DND-41 (cell line): Measurements from ENCODE around the gene CATSPER3.

Source experiments
- CTCF ChIP-seq: IDR thresholded peaks from 2 replicates; pipeline ENCODE4 v1.5.1; 2012; ENCODE audit warnings: borderline replicate concordance, low read length, moderate library complexity, mild to moderate bottlenecking; ENCODE audit not compliant: poor library complexity, severe bottlenecking; ENCODE audit errors: extremely low read depth
- EZH2 ChIP-seq: IDR thresholded peaks from 3 replicates; pipeline ENCODE4 v1.6.1; 2012; ENCODE audit warnings: borderline replicate concordance, low read depth, mild to moderate bottlenecking, moderate library complexity, low read length, inconsistent platforms; ENCODE audit not compliant: severe bottlenecking

- TF ChIP-seq CTCF = no peak
- TF ChIP-seq EZH2 = no peak
Observed at GRCh38 chr5:134989266-134989830, 21.6 kb downstream of the CATSPER3 start.
